IMR-90 (cell line): ENCODE measurements around the gene RPL26. TPM values are rescaled to one million over a fixed set of nuclear protein-coding genes. Genes with fewer than 3 reads are reported as not detected.

Source experiments
- ATAC-seq: fragments of 200-7000 bp; cut with Tn5 transposase; 2 replicates; pipeline ENCODE4 v1.9.1; 2020; ENCODE audit warnings: low read depth, mild to moderate bottlenecking, moderate library complexity
- BruUV-seq: library from RNA; stranded (reverse); fragments of 400-500 nt; replicated peaks from 2 replicates; lab custom pipeline; 2021; lab: Mats Ljungman, UMichigan
- CTCF ChIA-PET: fragments of 300-600 bp; formaldehyde crosslinking; extraction: SDS; loops from one replicate; lab custom pipeline; 2021; ENCODE audit warnings: antibody characterized with exemption; lab: Yijun Ruan, JAX
- POLR2A ChIA-PET: fragments of 300-600 bp; sonication (Branson Sonifier 250); formaldehyde crosslinking; loops from one replicate; lab custom pipeline; 2022; ENCODE audit warnings: antibody characterized with exemption; ENCODE audit not compliant: unreplicated experiment; lab: Charles Lee
- DNase-seq: peaks from one replicate; pipeline ENCODE4 v3.0.0; 2013
- H2AFZ ChIP-seq: replicated peaks from 2 replicates; pipeline ENCODE3; 2013; ENCODE audit warnings: low read length, mild to moderate bottlenecking; ENCODE audit not compliant: poor library complexity
- H2AK5ac ChIP-seq: 2 replicates; pipeline ENCODE4 v1.6.1; 2013; ENCODE audit warnings: low read depth, low read length, inconsistent platforms
- H2AK9ac ChIP-seq: replicated peaks from 2 replicates; pipeline ENCODE3; 2013; ENCODE audit warnings: mild to moderate bottlenecking, low read depth, low read length, moderate library complexity; ENCODE audit not compliant: poor library complexity
- H2BK120ac ChIP-seq: 2 replicates; pipeline ENCODE4 v1.6.1; 2013; ENCODE audit warnings: low read depth, low read length, inconsistent platforms
- H2BK15ac ChIP-seq: 3 replicates; pipeline ENCODE4 v1.6.1; 2013; ENCODE audit warnings: low read depth, low read length, inconsistent platforms
- H2BK20ac ChIP-seq: 2 replicates; pipeline ENCODE4 v1.6.1; 2013; ENCODE audit warnings: low read depth, mild to moderate bottlenecking, inconsistent platforms, low read length, moderate library complexity
- H2BK5ac ChIP-seq: 2 replicates; pipeline ENCODE4 v1.6.1; 2013; ENCODE audit warnings: mild to moderate bottlenecking, low read depth, low read length, inconsistent platforms; ENCODE audit not compliant: poor library complexity, severe bottlenecking
- H3K14ac ChIP-seq: replicated peaks from 2 replicates; pipeline ENCODE4 v1.6.1; 2013; ENCODE audit warnings: low read depth, low read length, inconsistent platforms
- H3K18ac ChIP-seq: 2 replicates; pipeline ENCODE4 v1.6.1; 2013; ENCODE audit warnings: low read depth, low read length, control low read depth
- H3K23ac ChIP-seq: 2 replicates; pipeline ENCODE4 v1.6.1; 2013; ENCODE audit warnings: low read depth, low read length, inconsistent platforms
- H3K27ac ChIP-seq: 2 replicates; pipeline ENCODE4 v1.5.1; 2013; ENCODE audit warnings: mild to moderate bottlenecking, control low read depth, low read length; ENCODE audit not compliant: insufficient read depth
- H3K27me3 ChIP-seq: 2 replicates; pipeline ENCODE4 v1.6.1; 2013; ENCODE audit warnings: low read length; ENCODE audit not compliant: control insufficient read depth, insufficient read depth
- H3K36me3 ChIP-seq: 2 replicates; pipeline ENCODE4 v1.6.1; 2013; ENCODE audit warnings: low read length, mixed read lengths; ENCODE audit not compliant: control insufficient read depth, insufficient read depth
- H3K4ac ChIP-seq: 2 replicates; pipeline ENCODE4 v1.6.1; 2013; ENCODE audit warnings: low read depth, low read length, inconsistent platforms
- H3K4me1 ChIP-seq: 2 replicates; pipeline ENCODE4 v1.6.1; 2013; ENCODE audit warnings: low read length, mixed read lengths; ENCODE audit not compliant: control insufficient read depth, insufficient read depth
- H3K4me2 ChIP-seq: 2 replicates; pipeline ENCODE4 v1.6.1; 2013; ENCODE audit warnings: low read depth, mild to moderate bottlenecking, control low read depth, low read length, moderate library complexity
- H3K4me3 ChIP-seq: 2 replicates; pipeline ENCODE4 v1.5.1; 2013; ENCODE audit warnings: low read depth, mild to moderate bottlenecking, control low read depth, low read length, moderate library complexity; ENCODE audit not compliant: insufficient read depth
- H3K56ac ChIP-seq: 2 replicates; pipeline ENCODE4 v1.6.1; 2013; ENCODE audit warnings: low read length, inconsistent platforms; ENCODE audit not compliant: insufficient read depth; ENCODE audit errors: extremely low read depth
- H3K79me1 ChIP-seq, 2 experiments: 2 replicates each; pipeline ENCODE4 v1.6.1; 2013; ENCODE audit warnings: low read length in 2 of 2, inconsistent platforms in 1 of 2, low read depth in 1 of 2
- H3K9ac ChIP-seq: 2 replicates; pipeline ENCODE4 v1.6.1; 2013; ENCODE audit warnings: low read depth, low read length, control low read depth
- H3K9me1 ChIP-seq: 2 replicates; pipeline ENCODE4 v1.6.1; 2013; ENCODE audit warnings: low read length, inconsistent platforms; ENCODE audit not compliant: insufficient read depth
- H3K9me3 ChIP-seq: 2 replicates; pipeline ENCODE4 v1.6.1; 2013; ENCODE audit warnings: low read length; ENCODE audit not compliant: control insufficient read depth, insufficient read depth
- H4K20me1 ChIP-seq: 2 replicates; pipeline ENCODE4 v1.6.1; 2013; ENCODE audit warnings: low read length, inconsistent platforms; ENCODE audit not compliant: insufficient read depth
- H4K5ac ChIP-seq: 2 replicates; pipeline ENCODE4 v1.6.1; 2013; ENCODE audit warnings: mild to moderate bottlenecking, low read depth, low read length, control low read depth
- H4K8ac ChIP-seq, 2 experiments: 2 replicates each; pipeline ENCODE4 v1.6.1; 2013; ENCODE audit warnings: low read depth in 2 of 2, low read length in 2 of 2, control low read depth in 1 of 2, inconsistent platforms in 1 of 2
- H4K91ac ChIP-seq: 2 replicates; pipeline ENCODE4 v1.6.1; 2013; ENCODE audit warnings: low read depth, low read length, inconsistent platforms; ENCODE audit not compliant: insufficient read depth
- BHLHE40 ChIP-seq: fragments of 150-350 bp; IDR thresholded peaks from 2 replicates; pipeline ENCODE4 v1.6.1; 2016; ENCODE audit warnings: mild to moderate bottlenecking, low read depth, low read length
- CEBPB ChIP-seq: IDR thresholded peaks from 2 replicates; pipeline ENCODE4 v1.6.1; 2012; ENCODE audit warnings: low read depth, low read length, improper control_type of control experiment
- CHD1 ChIP-seq: IDR thresholded peaks from 2 replicates; pipeline ENCODE4 v1.6.1; 2012; ENCODE audit warnings: low read depth, low read length, improper control_type of control experiment
- FOS ChIP-seq: fragments of 150-350 bp; IDR thresholded peaks from 2 replicates; pipeline ENCODE4 v1.6.1; 2016; ENCODE audit warnings: low read depth, low read length
- MAFK ChIP-seq: IDR thresholded peaks from 2 replicates; pipeline ENCODE4 v1.6.1; 2012; ENCODE audit warnings: low read depth, low read length, improper control_type of control experiment
- MAZ ChIP-seq: IDR thresholded peaks from 2 replicates; pipeline ENCODE4 v1.6.1; 2012; ENCODE audit warnings: low read depth, mild to moderate bottlenecking, low read length, improper control_type of control experiment, moderate library complexity, borderline replicate concordance
- MXI1 ChIP-seq: IDR thresholded peaks from 2 replicates; pipeline ENCODE4 v1.6.1; 2012; ENCODE audit warnings: low read depth, mild to moderate bottlenecking, low read length, moderate library complexity, borderline replicate concordance
- NFE2L2 ChIP-seq: fragments of 150-350 bp; IDR thresholded peaks from 2 replicates; pipeline ENCODE4 v1.6.1; 2016; ENCODE audit warnings: low read depth, mild to moderate bottlenecking, low read length
- POLR2A ChIP-seq: IDR thresholded peaks from 2 replicates; pipeline ENCODE4 v1.6.1; 2012; ENCODE audit warnings: mild to moderate bottlenecking, low read depth, low read length
- RAD21 ChIP-seq: IDR thresholded peaks from 2 replicates; pipeline ENCODE4 v1.6.1; 2012; ENCODE audit warnings: low read length, improper control_type of control experiment
- RCOR1 ChIP-seq: IDR thresholded peaks from 2 replicates; pipeline ENCODE4 v1.6.1; 2012; ENCODE audit warnings: mild to moderate bottlenecking, low read length, improper control_type of control experiment; ENCODE audit not compliant: insufficient replicate concordance
- RFX5 ChIP-seq: IDR thresholded peaks from 2 replicates; pipeline ENCODE4 v1.8.0; 2012; ENCODE audit warnings: low read depth, mild to moderate bottlenecking, low read length, moderate library complexity
- SMC3 ChIP-seq: fragments of 150-350 bp; IDR thresholded peaks from 2 replicates; pipeline ENCODE4 v1.6.1; 2016; ENCODE audit warnings: low read depth, mild to moderate bottlenecking, antibody characterized with exemption, low read length, moderate library complexity
- WGBS, 2 experiments: methylation state at CpG; one replicate each; pipeline versions ENCODE4 v1.1.5 to v1.1.7; 2013; ENCODE audit warnings: missing lambda C conversion rate in 2 of 2; ENCODE audit not compliant: insufficient read length in 1 of 2; ENCODE audit errors: extremely low coverage in 2 of 2; 5-methylcytosine and 5-hydroxymethylcytosine counted together
- dilution Hi-C: fragments of 300-500 bp; cut with HindIII; formaldehyde crosslinking; loops from one replicate; pipeline ENCODE4 v1.14.3; 2018; ENCODE audit warnings: low sequenced_read_pairs; ENCODE audit not compliant: unreplicated experiment
- in situ Hi-C: fragments of 300-500 bp; cut with MboI; formaldehyde crosslinking; loops from 3 replicates; pipeline ENCODE4 v1.14.3; 2019; ENCODE audit warnings: low sequenced_read_pairs, inconsistent platforms, mixed read lengths
- intact Hi-C: fragments of 100-400 bp; cut with micrococcal nuclease; formaldehyde crosslinking; loops from 2 replicates; pipeline ENCODE4 v1.10.0; 2022
- polyA plus RNA-seq, 3 experiments: library from polyadenylated mRNA; depleted of rRNA; stranded (reverse); fragments of >200 nt; gene quantifications; 2 replicates each; pipeline ENCODE4 v1.2.3, GENCODE V29; 2012; ENCODE audit warnings: low replicate concordance in 1 of 3
- total RNA-seq: library from RNA; depleted of rRNA; stranded (reverse); fragments of >200 nt; gene quantifications from 2 replicates; pipeline ENCODE4 v1.2.3, GENCODE V29; 2012
- TF ChIP-seq, protein P1 (sequence below): conservative IDR thresholded peaks from 2 replicates; pipeline ENCODE4 v1.5.1; 2012; ENCODE audit warnings: mild to moderate bottlenecking, low read depth, low read length, improper control_type of control experiment
- TF ChIP-seq, protein P2 (sequence below): fragments of 150-350 bp; IDR thresholded peaks from 2 replicates; pipeline ENCODE4 v1.6.1; 2017; ENCODE audit warnings: mild to moderate bottlenecking, antibody characterized with exemption, low read length, low read depth
- TF ChIP-seq, protein P3 (sequence below): fragments of 150-350 bp; IDR thresholded peaks from 2 replicates; pipeline ENCODE4 v1.6.1; 2016; ENCODE audit warnings: low read depth, mild to moderate bottlenecking, low read length, moderate library complexity, borderline replicate concordance

Gene RPL26
- total and polyA plus RNA-seq, 2 of the 4 experiments (the other 2 are of a cell fraction) = 4,763 to 5,013 TPM

DNA sequence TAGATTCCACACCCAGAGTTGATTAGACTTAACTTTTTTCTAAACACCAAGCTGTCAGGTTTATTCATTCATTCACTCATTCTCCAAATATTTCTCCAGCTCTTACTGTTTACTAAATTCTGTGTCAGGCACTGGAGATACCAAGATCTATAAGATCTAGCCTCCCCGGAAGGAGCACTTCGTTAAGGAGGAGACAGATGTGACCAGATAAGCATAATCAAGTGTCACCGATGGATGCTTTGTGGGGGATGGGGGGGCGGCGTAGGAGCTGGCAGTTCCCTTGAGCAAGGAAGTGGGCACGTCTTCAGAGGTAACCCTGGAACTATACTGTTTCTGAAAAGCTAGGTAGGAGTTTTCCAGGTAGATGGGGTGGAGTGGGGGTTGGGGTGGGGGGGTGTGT is 3.8 kb upstream of the RPL26 start:
- Histone ChIP-seq H3K9me3 (no peaks in the 10 kb centered on the region), H4K91ac (0 out of 2 replicates have a peak overlapping the region, but pooled peaks have one; percentile 17), H3K27ac (no peak overlapping the region), H3K27me3 (no peaks in the 10 kb centered on the region), H3K4ac (no peak overlapping the region; the same call in 1 of the 2 replicates), H2BK20ac (no peak overlapping the region), H3K9ac (no peak overlapping the region), H3K4me1 (peaks cover 14% of the 10 kb centered on the region), H3K18ac (no peak overlapping the region), H3K36me3 (peaks cover 2% of the 10 kb centered on the region; the same call in 1 of the 2 replicates), H2AFZ (no peak overlapping the region), H4K5ac (no peak overlapping the region), H2AK5ac (peak overlapping the region; percentile 27; the same call in 1 of the 2 replicates), H2BK5ac (no peak overlapping the region), H2BK15ac (no peak overlapping the region), H4K8ac (no peak overlapping the region), H3K4me2 (peak overlapping the region; percentile 23; the same call in 1 of the 2 replicates), H3K9me1 (peaks cover 4% of the 10 kb centered on the region), H2BK120ac (no peak overlapping the region), H3K4me3 (no peak overlapping the region), H3K79me1 (peaks cover 0 to 15% of the 10 kb centered on the region in 2 experiments; a peak in 2 of 4 replicates), H3K23ac (no peak overlapping the region), H2AK9ac (no peak overlapping the region), H3K14ac (no peak overlapping the region), H4K20me1 (peaks cover 16% of the 10 kb centered on the region; the same call in 1 of the 2 replicates), H3K56ac (no peak overlapping the region)
- TF ChIP-seq POLR2A = no peak
- TF ChIP-seq, protein P1, sequence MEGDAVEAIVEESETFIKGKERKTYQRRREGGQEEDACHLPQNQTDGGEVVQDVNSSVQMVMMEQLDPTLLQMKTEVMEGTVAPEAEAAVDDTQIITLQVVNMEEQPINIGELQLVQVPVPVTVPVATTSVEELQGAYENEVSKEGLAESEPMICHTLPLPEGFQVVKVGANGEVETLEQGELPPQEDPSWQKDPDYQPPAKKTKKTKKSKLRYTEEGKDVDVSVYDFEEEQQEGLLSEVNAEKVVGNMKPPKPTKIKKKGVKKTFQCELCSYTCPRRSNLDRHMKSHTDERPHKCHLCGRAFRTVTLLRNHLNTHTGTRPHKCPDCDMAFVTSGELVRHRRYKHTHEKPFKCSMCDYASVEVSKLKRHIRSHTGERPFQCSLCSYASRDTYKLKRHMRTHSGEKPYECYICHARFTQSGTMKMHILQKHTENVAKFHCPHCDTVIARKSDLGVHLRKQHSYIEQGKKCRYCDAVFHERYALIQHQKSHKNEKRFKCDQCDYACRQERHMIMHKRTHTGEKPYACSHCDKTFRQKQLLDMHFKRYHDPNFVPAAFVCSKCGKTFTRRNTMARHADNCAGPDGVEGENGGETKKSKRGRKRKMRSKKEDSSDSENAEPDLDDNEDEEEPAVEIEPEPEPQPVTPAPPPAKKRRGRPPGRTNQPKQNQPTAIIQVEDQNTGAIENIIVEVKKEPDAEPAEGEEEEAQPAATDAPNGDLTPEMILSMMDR = no peak
- no peak for TF ChIP-seq CHD1
- TF ChIP-seq RAD21 = no peak
- TF ChIP-seq, protein P2, sequence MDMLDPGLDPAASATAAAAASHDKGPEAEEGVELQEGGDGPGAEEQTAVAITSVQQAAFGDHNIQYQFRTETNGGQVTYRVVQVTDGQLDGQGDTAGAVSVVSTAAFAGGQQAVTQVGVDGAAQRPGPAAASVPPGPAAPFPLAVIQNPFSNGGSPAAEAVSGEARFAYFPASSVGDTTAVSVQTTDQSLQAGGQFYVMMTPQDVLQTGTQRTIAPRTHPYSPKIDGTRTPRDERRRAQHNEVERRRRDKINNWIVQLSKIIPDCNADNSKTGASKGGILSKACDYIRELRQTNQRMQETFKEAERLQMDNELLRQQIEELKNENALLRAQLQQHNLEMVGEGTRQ = no peak
- TF ChIP-seq, protein P3, sequence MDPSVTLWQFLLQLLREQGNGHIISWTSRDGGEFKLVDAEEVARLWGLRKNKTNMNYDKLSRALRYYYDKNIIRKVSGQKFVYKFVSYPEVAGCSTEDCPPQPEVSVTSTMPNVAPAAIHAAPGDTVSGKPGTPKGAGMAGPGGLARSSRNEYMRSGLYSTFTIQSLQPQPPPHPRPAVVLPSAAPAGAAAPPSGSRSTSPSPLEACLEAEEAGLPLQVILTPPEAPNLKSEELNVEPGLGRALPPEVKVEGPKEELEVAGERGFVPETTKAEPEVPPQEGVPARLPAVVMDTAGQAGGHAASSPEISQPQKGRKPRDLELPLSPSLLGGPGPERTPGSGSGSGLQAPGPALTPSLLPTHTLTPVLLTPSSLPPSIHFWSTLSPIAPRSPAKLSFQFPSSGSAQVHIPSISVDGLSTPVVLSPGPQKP = no peak
- no peak for TF ChIP-seq NFE2L2
- no peak for TF ChIP-seq MAZ
- no peak for TF ChIP-seq CEBPB
- no peak for TF ChIP-seq RFX5
- TF ChIP-seq RCOR1 = no peak
- TF ChIP-seq FOS = no peak
- TF ChIP-seq SMC3 = no peak
- no peak for TF ChIP-seq MAFK
- TF ChIP-seq MXI1 = no peak
- no peak for TF ChIP-seq BHLHE40
- in situ Hi-C loops (no loop called here), intact Hi-C loops (loop anchor here (10.0 kb wide), 1 partner anchor 238 kb away; no protein-coding TSS in a partner anchor), dilution Hi-C loops (no loop called here)
- WGBS, 2 experiments = no CpG with 5 or more reads among the region's 6 CpGs
- BruUV-seq = no TSS peak
- ChIA-PET CTCF (interaction anchor here (1.2 kb wide), 1 partner anchor 23 kb away, joined by 5 read pairs; no protein-coding TSS in a partner anchor), POLR2A (interaction anchor here (0.5 kb wide), 1 partner anchor 735 kb away, joined by 4 read pairs; no protein-coding TSS in a partner anchor)
- ATAC-seq = no peak
- no peak for DNase-seq
